ENCODE results near the gene EGFR. TPM values are rescaled to one million over a fixed set of nuclear protein-coding genes. Genes with fewer than 3 reads are reported as not detected.

EGFR gene
- total RNA-seq, 1 experiment from 2014 or later = 50.0 TPM

DNA sequence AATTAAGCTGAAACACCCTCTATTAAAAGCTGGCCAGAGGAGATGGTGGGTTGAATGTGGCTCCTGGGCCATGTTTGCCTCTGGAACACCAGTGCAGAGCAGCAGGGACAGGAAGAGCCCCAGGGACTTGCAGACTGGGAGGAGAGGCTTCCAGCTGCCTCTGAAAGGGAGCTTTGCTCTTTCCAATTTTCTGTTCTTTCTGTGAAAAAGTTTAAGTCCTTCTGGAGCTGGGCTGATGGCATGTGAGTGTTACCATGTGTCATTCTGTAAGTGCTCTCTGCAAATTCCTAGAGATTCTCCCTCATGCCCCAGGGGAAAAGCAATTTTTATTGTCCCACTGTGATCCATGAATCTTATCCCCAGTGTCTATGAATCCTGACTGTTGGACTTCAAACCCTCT lies 233.6 kb downstream of the EGFR start:
- no peaks in the 10 kb centered on the region for H3F3A ChIP-seq (ENCODE audit: low read length, unreplicated experiment)

DNA sequence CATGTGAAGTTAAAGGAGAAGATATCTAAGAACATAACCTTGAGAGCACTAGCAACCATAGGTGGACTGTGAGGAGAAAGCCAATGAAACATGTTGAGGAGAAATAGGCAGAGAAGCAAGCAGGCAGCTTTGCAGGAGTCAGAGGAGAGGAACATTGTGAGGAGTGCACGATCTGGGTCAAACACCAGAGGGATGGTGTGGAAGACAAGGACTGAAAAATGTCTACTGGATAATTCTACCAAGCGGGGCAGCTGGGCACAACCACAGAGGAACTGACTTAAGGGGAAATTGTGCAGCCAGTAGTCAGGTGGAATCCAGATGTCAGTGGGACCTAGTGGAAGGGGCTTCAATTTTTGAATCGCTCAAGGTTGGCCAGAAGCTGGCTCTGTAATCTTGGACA lies 234.4 kb downstream of the EGFR start:
- Histone ChIP-seq H3K9ac (ENCODE audit: low read length) (no peak overlapping the region), H3K36me3 (ENCODE audit: low read depth, low read length) (no peaks in the 10 kb centered on the region), H3K9me3 (ENCODE audit: low read length) (no peaks in the 10 kb centered on the region), H3K79me2 (ENCODE audit: low read length) (no peaks in the 10 kb centered on the region), H3K4me3 (ENCODE audit: low read length) (no peak overlapping the region), H2AFZ (ENCODE audit: low read length) (no peak overlapping the region), H3K27ac (ENCODE audit: low read length) (no peak overlapping the region), H3F3A (ENCODE audit: low read length, unreplicated experiment) (no peaks in the 10 kb centered on the region), H4K20me1 (ENCODE audit: low read length) (no peaks in the 10 kb centered on the region), H3K27me3 (ENCODE audit: low read length) (no peaks in the 10 kb centered on the region), H3K9me2 (replicated peaks; ENCODE audit: low read length) (no peaks in the 10 kb centered on the region), H3K4me1 (ENCODE audit: insufficient read depth, low read length) (peaks cover 9% of the 10 kb centered on the region; the same call in 1 of the 2 replicates), H3K4me2 (ENCODE audit: low read length) (no peak overlapping the region)
- DNase-seq (no peak), ATAC-seq (no peak)
- CTCF ChIA-PET = interaction anchor here (1.4 kb wide), 1 partner anchor 480 kb away, joined by 4 read pairs; no protein-coding TSS in a partner anchor
- no TSS peak for BruUV-seq (replicated peaks)
- POLR2A ChIA-PET (ENCODE audit: unreplicated experiment) = no interaction called here
- intact Hi-C loops (cut with micrococcal nuclease) = no loop called here
- no peak for TF ChIP-seq CTCF (conservative IDR thresholded peaks at IDR 0.05; ENCODE audit: low read depth, low read length)
- no peak for TF ChIP-seq EZH2phosphoT487 (IDR thresholded peaks at IDR 0.05; ENCODE audit: borderline replicate concordance, low read length)
- TF ChIP-seq EZH2 (IDR thresholded peaks at IDR 0.05; ENCODE audit: low read length, unreplicated experiment) = no peak

More for the DNA sequence above, 233.6 kb downstream of the EGFR start:
- H3K36me3 ChIP-seq (ENCODE audit: low read depth, low read length) = no peaks in the 10 kb centered on the region
- intact Hi-C loops (cut with micrococcal nuclease) = no loop called here
- no peak for TF ChIP-seq EZH2phosphoT487 (IDR thresholded peaks at IDR 0.05; ENCODE audit: borderline replicate concordance, low read length)
- no peak overlapping the region for H3K9ac ChIP-seq (ENCODE audit: low read length)
- H3K4me1 ChIP-seq (ENCODE audit: insufficient read depth, low read length) = peaks cover 14% of the 10 kb centered on the region
- ChIA-PET POLR2A (ENCODE audit: unreplicated experiment) (no interaction called here), CTCF (interaction anchor here (1.4 kb wide), 1 partner anchor 479 kb away, joined by 4 read pairs; no protein-coding TSS in a partner anchor)
- no peak for ATAC-seq
- H3K79me2 ChIP-seq (ENCODE audit: low read length) = no peaks in the 10 kb centered on the region
- BruUV-seq (replicated peaks) = no TSS peak
- H4K20me1 ChIP-seq (ENCODE audit: low read length) = no peaks in the 10 kb centered on the region
- no peak overlapping the region for H3K4me2 ChIP-seq (ENCODE audit: low read length)
- no peaks in the 10 kb centered on the region for H3K27me3 ChIP-seq (ENCODE audit: low read length)
- no peak overlapping the region for H2AFZ ChIP-seq (ENCODE audit: low read length)
- no peak overlapping the region for H3K4me3 ChIP-seq (ENCODE audit: low read length)
- H3K9me3 ChIP-seq (ENCODE audit: low read length) = no peaks in the 10 kb centered on the region
- no peak overlapping the region for H3K27ac ChIP-seq (ENCODE audit: low read length)
- no peak for DNase-seq
- no peaks in the 10 kb centered on the region for H3K9me2 ChIP-seq (replicated peaks; ENCODE audit: low read length)

DNA sequence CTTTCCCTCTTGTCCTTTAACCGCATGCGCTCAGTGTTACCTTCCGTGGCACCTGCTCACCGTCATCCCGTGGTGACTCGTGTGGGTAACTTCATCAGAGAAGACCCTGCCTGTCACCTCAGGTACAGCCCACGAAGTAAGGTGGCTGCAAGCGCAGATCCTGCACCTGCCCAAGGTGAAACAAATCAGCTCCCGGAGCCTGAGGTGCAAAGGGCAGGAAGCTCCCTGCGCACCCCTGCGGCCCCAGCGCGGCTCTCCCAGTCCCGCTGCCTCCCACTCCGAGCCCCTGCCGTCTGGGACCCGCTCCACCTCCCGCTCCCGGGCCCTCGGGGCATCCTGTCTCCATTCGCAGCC lies 235.4 kb downstream of the EGFR start:
- Histone ChIP-seq H3K79me2 (ENCODE audit: low read length) (no peaks in the 10 kb centered on the region), H3K4me1 (ENCODE audit: insufficient read depth, low read length) (peaks cover 9% of the 10 kb centered on the region; the same call in 1 of the 2 replicates), H3K4me3 (ENCODE audit: low read length) (peak overlapping the region; percentile 72), H3K9me3 (ENCODE audit: low read length) (no peaks in the 10 kb centered on the region), H3K9ac (ENCODE audit: low read length) (peak overlapping the region; percentile 83), H4K20me1 (ENCODE audit: low read length) (no peaks in the 10 kb centered on the region), H3K27me3 (ENCODE audit: low read length) (no peaks in the 10 kb centered on the region), H3F3A (ENCODE audit: low read length, unreplicated experiment) (no peaks in the 10 kb centered on the region), H2AFZ (ENCODE audit: low read length) (peak overlapping the region; percentile 98), H3K9me2 (replicated peaks; ENCODE audit: low read length) (no peaks in the 10 kb centered on the region), H3K27ac (ENCODE audit: low read length) (no peak overlapping the region), H3K4me2 (ENCODE audit: low read length) (peak overlapping the region; percentile 94), H3K36me3 (ENCODE audit: low read depth, low read length) (no peaks in the 10 kb centered on the region)
- POLR2A ChIA-PET (ENCODE audit: unreplicated experiment) = no interaction called here
- no peak for DNase-seq
- CTCF ChIA-PET = interaction anchor here (0.6 to 2.4 kb wide), 10 partner anchors 17 to 495 kb away, joined by 3 to 24 read pairs (median 6); partner anchors contain the start of gene SEC61G
- intact Hi-C loops (cut with micrococcal nuclease) = loop anchor here (2.0 kb wide), 2 partner anchors 121 to 377 kb away; no protein-coding TSS in a partner anchor
- TF ChIP-seq EZH2 (IDR thresholded peaks at IDR 0.05; ENCODE audit: low read length, unreplicated experiment) = no peak
- no peak for ATAC-seq
- no TSS peak for BruUV-seq (replicated peaks)
